ENCODE data around the gene TRH. TPM values are rescaled to one million over a fixed set of nuclear protein-coding genes. Genes with fewer than 3 reads are reported as not detected.

Gene TRH
- total and polyA plus RNA-seq, 9 of the 15 experiments (the other 6 are each of a cell fraction or from before 2014, with no cell fraction given), result not detected

DNA sequence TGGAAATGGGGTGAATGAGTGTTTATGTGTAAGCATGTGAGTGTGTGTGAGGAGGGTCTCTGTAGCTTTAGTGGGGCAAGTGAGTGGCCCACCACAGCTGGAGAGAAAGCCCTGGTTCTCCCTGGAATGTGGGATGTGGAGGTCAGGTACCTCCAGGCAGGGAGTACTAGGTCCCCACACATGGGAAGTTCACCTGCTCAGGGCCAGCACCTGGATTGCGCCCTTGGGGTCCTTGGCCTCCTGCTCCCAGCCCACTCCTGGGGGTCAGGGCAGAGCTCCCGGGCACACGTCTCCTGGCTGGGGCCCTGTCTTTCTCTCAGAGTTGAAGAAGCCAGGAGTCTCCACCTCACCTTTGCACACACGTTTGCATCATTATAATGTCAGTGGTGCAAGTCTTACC is 41.0 kb upstream of the TRH start (continued):
- no peak for TF ChIP-seq ZNF165 (CRISPR knock-in tag; IDR thresholded peaks at IDR 0.05; ENCODE audit: borderline replicate concordance)
- TF ChIP-seq, protein P1, sequence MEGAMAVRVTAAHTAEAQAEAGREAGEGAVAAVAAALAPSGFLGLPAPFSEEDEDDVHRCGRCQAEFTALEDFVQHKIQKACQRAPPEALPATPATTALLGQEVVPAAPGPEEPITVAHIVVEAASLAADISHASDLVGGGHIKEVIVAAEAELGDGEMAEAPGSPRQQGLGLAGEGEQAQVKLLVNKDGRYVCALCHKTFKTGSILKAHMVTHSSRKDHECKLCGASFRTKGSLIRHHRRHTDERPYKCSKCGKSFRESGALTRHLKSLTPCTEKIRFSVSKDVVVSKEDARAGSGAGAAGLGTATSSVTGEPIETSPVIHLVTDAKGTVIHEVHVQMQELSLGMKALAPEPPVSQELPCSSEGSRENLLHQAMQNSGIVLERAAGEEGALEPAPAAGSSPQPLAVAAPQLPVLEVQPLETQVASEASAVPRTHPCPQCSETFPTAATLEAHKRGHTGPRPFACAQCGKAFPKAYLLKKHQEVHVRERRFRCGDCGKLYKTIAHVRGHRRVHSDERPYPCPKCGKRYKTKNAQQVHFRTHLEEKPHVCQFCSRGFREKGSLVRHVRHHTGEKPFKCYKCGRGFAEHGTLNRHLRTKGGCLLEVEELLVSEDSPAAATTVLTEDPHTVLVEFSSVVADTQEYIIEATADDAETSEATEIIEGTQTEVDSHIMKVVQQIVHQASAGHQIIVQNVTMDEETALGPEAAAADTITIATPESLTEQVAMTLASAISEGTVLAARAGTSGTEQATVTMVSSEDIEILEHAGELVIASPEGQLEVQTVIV (CRISPR knock-in tag; IDR thresholded peaks at IDR 0.05; ENCODE audit: borderline replicate concordance), result no peak

DNA sequence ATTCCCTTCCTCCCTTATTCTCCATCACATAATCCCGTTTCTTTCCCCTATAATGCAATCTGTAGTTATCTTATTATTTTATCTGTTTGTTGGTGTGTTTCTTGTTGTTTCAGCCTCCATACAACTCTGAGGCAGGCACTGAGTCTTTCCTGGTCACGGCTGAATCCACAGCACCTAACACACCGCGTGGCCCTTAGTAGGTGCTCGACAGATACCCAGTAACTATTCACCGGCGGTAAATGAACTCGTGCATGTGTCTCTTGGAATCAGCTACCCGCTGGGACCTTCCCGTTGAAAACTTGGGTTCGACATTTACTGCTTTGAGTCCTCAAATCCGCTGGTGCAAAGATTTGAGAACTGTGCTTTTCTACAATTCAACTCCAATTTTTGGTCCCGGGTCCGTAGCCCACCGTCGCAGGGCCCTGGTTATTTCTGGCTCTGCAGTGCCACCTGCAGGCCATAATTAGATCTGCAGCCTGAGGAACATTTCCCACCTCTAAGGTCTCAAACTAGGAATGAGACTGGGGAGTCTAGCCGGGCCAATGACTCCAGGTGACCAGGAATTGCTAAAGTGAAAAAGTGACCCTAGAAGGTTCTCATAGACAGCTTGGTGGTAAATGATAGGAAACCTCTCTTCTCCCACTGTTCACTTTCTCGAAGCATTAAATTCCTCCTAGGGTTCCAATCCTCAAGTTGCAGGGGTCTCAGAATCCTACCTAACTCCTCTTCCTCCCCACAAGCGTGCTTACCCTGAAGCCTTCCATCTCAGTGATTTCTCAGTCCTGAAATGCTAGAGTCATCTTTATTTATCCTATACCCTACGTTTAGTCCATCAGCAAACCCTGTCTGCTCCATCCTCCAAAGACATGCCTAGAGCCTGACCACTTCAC is 40.0 kb upstream of the TRH start:
- no TSS peak for BruUV-seq (replicated peaks)
- no peak overlapping the region; a peak in 1 of 4 replicates for H3K9ac ChIP-seq (ENCODE audit: insufficient read depth in 1 of 2, low read depth in 2 of 2, low read length in 2 of 2)
- peak; percentile 35 to 59 (median 54) for DNase-seq (ENCODE audit: extremely low read depth in 1 of 4, low spot score in 3 of 4)
- intact Hi-C loops (cut with micrococcal nuclease), result loop anchor here (1.0 to 10.0 kb wide), 5 partner anchors 107 to 552 kb away; no protein-coding TSS in a partner anchor
- WGBS (ENCODE audit: insufficient coverage, low coverage, missing lambda C conversion rate), result 2% methylated on average over 20 of the region's 20 CpGs
- no peaks in the 10 kb centered on the region for H3K79me2 ChIP-seq (ENCODE audit: control insufficient read depth, insufficient read depth, low read length)
- in situ Hi-C loops (cut with MboI), result loop anchor here (10.0 kb wide), 2 partner anchors 100 to 440 kb away; no protein-coding TSS in a partner anchor
- no peaks in the 10 kb centered on the region for H3K36me3 ChIP-seq (ENCODE audit: control insufficient read depth, insufficient read depth, low read length)
- no peaks in the 10 kb centered on the region for H3K9me1 ChIP-seq (ENCODE audit: control insufficient read depth, insufficient read depth, low read length)
- H3K27ac ChIP-seq (ENCODE audit: extremely low read depth, low read depth, low read length), result no peak overlapping the region
- H3K27me3 ChIP-seq (ENCODE audit: control insufficient read depth in 2 of 2, insufficient read depth in 2 of 2, low read length in 2 of 2), result peaks cover 0 to 5% of the 10 kb centered on the region in 2 experiments; a peak in 1 of 5 replicates
- H3K4me2 ChIP-seq (ENCODE audit: insufficient read depth, low read length), result peak overlapping the region; percentile 66
- POLR2A ChIA-PET, result interaction anchor here (1.1 kb wide), 1 partner anchor 458 kb away, joined by 3 read pairs; no protein-coding TSS in a partner anchor
- H3K9me3 ChIP-seq (replicated peaks; ENCODE audit: control insufficient read depth, insufficient read depth, low read depth, low read length), result no peaks in the 10 kb centered on the region
- ATAC-seq, result peak; percentile 73
- H4K20me1 ChIP-seq (replicated peaks; ENCODE audit: control insufficient read depth, insufficient read depth, low read length), result no peaks in the 10 kb centered on the region
- peak overlapping the region; percentile 60 for H2AFZ ChIP-seq (ENCODE audit: low read depth, low read length)
- H3K4me1 ChIP-seq (replicated peaks in 1 of 2; ENCODE audit: control insufficient read depth in 2 of 2, insufficient read depth in 2 of 2, low read length in 2 of 2), result peaks cover 0 to 5% of the 10 kb centered on the region in 2 experiments; a peak in 2 of 5 replicates
- CTCF ChIA-PET (ENCODE audit: low intra/inter-chr PET ratio), result interaction anchor here (0.6 to 1.9 kb wide), 7 partner anchors 8 to 591 kb away, joined by 3 to 11 read pairs (median 4); no protein-coding TSS in a partner anchor
- peak; percentile 84 for FAIRE-seq
- H3K4me3 ChIP-seq, result peak overlapping the region; percentile 9
- TF ChIP-seq KLF16 (IDR thresholded peaks at IDR 0.05) (0 out of 2 replicates have a peak, but pooled peaks have one; percentile 5), ZBTB7A (IDR thresholded peaks at IDR 0.05; ENCODE audit: borderline replicate concordance, control insufficient read depth, low read depth, low read length) (peak; percentile 76), KAT8 (IDR thresholded peaks at IDR 0.05; ENCODE audit: low read depth) (no peak), NFIC (IDR thresholded peaks at IDR 0.05) (no peak), SMC3 (conservative IDR thresholded peaks at IDR 0.05; ENCODE audit: insufficient read depth, low read depth, low read length) (peak; percentile 64; the same call in 1 of the 2 replicates), FOS (IDR thresholded peaks at IDR 0.05; ENCODE audit: extremely low read depth, insufficient read length) (no peak), STAG1 (CRISPR knock-in tag; IDR thresholded peaks at IDR 0.05; ENCODE audit: borderline replicate concordance) (peak; percentile 57; the same call in 1 of the 2 replicates), L3MBTL2 (IDR thresholded peaks at IDR 0.05) (peak; percentile 42)
- TF ChIP-seq, protein P2, sequence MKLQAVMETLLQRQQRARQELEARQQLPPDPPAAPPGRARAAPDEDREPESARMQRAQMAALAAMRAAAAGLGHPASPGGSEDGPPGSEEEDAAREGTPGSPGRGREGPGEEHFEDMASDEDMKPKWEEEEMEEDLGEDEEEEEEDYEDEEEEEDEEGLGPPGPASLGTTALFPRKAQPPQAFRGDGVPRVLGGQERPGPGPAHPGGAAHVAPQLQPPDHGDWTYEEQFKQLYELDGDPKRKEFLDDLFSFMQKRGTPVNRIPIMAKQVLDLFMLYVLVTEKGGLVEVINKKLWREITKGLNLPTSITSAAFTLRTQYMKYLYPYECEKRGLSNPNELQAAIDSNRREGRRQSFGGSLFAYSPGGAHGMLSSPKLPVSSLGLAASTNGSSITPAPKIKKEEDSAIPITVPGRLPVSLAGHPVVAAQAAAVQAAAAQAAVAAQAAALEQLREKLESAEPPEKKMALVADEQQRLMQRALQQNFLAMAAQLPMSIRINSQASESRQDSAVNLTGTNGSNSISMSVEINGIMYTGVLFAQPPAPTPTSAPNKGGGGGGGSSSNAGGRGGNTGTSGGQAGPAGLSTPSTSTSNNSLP (IDR thresholded peaks at IDR 0.05; ENCODE audit: borderline replicate concordance, low read depth, low read length), result no peak
- TF ChIP-seq, protein P3, sequence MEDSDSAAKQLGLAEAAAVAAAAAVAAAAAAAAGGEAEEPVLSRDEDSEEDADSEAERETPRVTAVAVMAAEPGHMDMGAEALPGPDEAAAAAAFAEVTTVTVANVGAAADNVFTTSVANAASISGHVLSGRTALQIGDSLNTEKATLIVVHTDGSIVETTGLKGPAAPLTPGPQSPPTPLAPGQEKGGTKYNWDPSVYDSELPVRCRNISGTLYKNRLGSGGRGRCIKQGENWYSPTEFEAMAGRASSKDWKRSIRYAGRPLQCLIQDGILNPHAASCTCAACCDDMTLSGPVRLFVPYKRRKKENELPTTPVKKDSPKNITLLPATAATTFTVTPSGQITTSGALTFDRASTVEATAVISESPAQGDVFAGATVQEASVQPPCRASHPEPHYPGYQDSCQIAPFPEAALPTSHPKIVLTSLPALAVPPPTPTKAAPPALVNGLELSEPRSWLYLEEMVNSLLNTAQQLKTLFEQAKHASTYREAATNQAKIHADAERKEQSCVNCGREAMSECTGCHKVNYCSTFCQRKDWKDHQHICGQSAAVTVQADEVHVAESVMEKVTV (CRISPR knock-in tag; IDR thresholded peaks at IDR 0.05), result peak; percentile 40; the same call in 1 of the 2 replicates

All from K562 (cell line).